ENCODE measurements around the gene C11orf71. TPM values are rescaled to one million over a fixed set of nuclear protein-coding genes. Genes with fewer than 3 reads are reported as not detected.

C11orf71 gene
- total and polyA plus RNA-seq, 10 of the 15 experiments (the other 5 are each of a cell fraction or from before 2014, with no cell fraction given), result 1.4 to 12.0 (median 7.1) TPM

DNA sequence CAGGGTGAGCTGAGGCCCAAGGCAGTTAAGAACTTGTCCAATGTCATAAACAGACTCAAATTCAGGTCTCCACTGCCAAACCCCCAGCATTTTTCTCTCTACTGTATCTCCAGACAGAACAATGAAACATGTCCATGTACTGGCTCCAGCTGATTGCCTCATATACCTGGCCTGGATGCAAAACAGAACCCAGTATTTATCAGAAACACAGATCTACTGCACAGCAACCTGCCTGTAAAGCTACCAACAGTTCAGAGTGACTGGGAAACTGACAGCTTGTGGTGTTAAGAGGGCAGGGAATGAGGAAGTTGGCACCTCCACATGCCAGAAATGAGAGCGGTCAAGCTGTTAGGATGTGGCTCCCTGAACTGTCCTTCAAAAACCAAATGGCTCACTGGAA lies 41.6 kb downstream of the C11orf71 start:
- ChIA-PET SMC1A (ENCODE audit: uncharacterized antibody, unreplicated experiment) (no interaction called here), RAD21 (ENCODE audit: unreplicated experiment) (no interaction called here), POLR2A (no interaction called here), CTCF (no interaction called here)
- Histone ChIP-seq H3K27me3 (replicated peaks in 1 of 2; ENCODE audit: control insufficient read depth in 2 of 2, insufficient read depth in 2 of 2, low read length in 1 of 2) (no peaks in the 10 kb centered on the region; a peak in 1 of 4 replicates), H3K27ac (ENCODE audit: control insufficient read depth, insufficient read depth) (no peak overlapping the region), H3K36me3 (ENCODE audit: control insufficient read depth in 2 of 2, insufficient read depth in 2 of 2, low read length in 1 of 2) (no peaks in the 10 kb centered on the region), H3K79me2 (ENCODE audit: control insufficient read depth, insufficient read depth, low read length) (no peaks in the 10 kb centered on the region), H3K4me2 (ENCODE audit: control insufficient read depth, insufficient read depth) (no peak overlapping the region), H4K20me1 (ENCODE audit: control insufficient read depth, insufficient read depth) (no peaks in the 10 kb centered on the region), H2AFZ (ENCODE audit: control insufficient read depth, low read depth, low read length) (no peak overlapping the region), H3K4me3 (no peak overlapping the region), H3K4me1 (ENCODE audit: control insufficient read depth, insufficient read depth, low read length) (no peaks in the 10 kb centered on the region), H3K9me3 (replicated peaks; ENCODE audit: control insufficient read depth, insufficient read depth, low read length) (no peaks in the 10 kb centered on the region), H3K9ac (ENCODE audit: control insufficient read depth, insufficient read depth, low read length) (no peak overlapping the region)
- in situ Hi-C loops (cut with MboI) (no loop called here), intact Hi-C loops (cut with micrococcal nuclease; ENCODE audit: unreplicated experiment) (no loop called here)
- FAIRE-seq, result no peak
- no peak for TF ChIP-seq MXI1 (IDR thresholded peaks at IDR 0.05; ENCODE audit: low read depth, low read length)
- no peak for TF ChIP-seq ZZZ3 (IDR thresholded peaks at IDR 0.05; ENCODE audit: control insufficient read depth, insufficient read length, low read depth)
- no peak for TF ChIP-seq E4F1 (IDR thresholded peaks at IDR 0.05; ENCODE audit: borderline replicate concordance, partially characterized antibody)
- TF ChIP-seq RCOR1 (conservative IDR thresholded peaks at IDR 0.05; ENCODE audit: low read depth, low read length), result no peak
- TF ChIP-seq SREBF2 (IDR thresholded peaks at IDR 0.05; ENCODE audit: low read length), result no peak
- no peak for TF ChIP-seq PBX3 (IDR thresholded peaks at IDR 0.05; ENCODE audit: insufficient replicate concordance, low read depth, low read length)
- no peak for TF ChIP-seq SIX5 (IDR thresholded peaks at IDR 0.05; ENCODE audit: low read depth, low read length, severe bottlenecking)
- TF ChIP-seq SUPT20H (IDR thresholded peaks at IDR 0.05; ENCODE audit: borderline replicate concordance, control insufficient read depth, low read depth, low read length), result no peak
- TF ChIP-seq ZNF384 (IDR thresholded peaks at IDR 0.05; ENCODE audit: borderline replicate concordance, low read depth, low read length), result no peak
- no peak for TF ChIP-seq EGR1 (IDR thresholded peaks at IDR 0.05; ENCODE audit: borderline replicate concordance in 1 of 2, low read depth in 2 of 2, low read length in 2 of 2)
- no peak for TF ChIP-seq MTA2 (IDR thresholded peaks at IDR 0.05; ENCODE audit: low read depth)
- WGBS (ENCODE audit: insufficient coverage, insufficient replicate concordance, low lambda C conversion rate, missing lambda C conversion rate), result 0% methylated on average over 1 of the region's 1 CpG
- ATAC-seq, result no peak
- no peak for DNase-seq (ENCODE audit: low read depth, low spot score)
- BruUV-seq (replicated peaks), result no TSS peak
